Keratinocyte (primary cell): Measurements from ENCODE around the gene DGCR8. TPM values are rescaled to one million over a fixed set of nuclear protein-coding genes. Genes with fewer than 3 reads are reported as not detected.

Experiments used
- DNase-seq: peaks from one replicate; pipeline ENCODE4 v3.0.0-alpha.2; 2011; ENCODE audit warnings: low read depth, missing footprints, low spot score
- FAIRE-seq: peaks from 2 replicates; lab custom pipeline; 2011; peaks lifted over from hg19 to GRCh38; lab: Jason Lieb, UNC
- H2AFZ ChIP-seq: 2 replicates; pipeline ENCODE4 v1.6.0; 2012; ENCODE audit warnings: low read length, control low read depth, inconsistent platforms; ENCODE audit not compliant: control insufficient read depth
- H3K27ac ChIP-seq: 2 replicates; pipeline ENCODE4 v1.5.1; 2011; ENCODE audit warnings: low read length; ENCODE audit not compliant: control insufficient read depth, insufficient read depth
- H3K27me3 ChIP-seq: 3 replicates; pipeline ENCODE4 v1.6.0; 2011; ENCODE audit warnings: low read length; ENCODE audit not compliant: control insufficient read depth, insufficient read depth; ENCODE audit errors: extremely low read depth
- H3K36me3 ChIP-seq, 2 experiments: 2 replicates in 1 of 2; 3 replicates in 1 of 2; pipeline ENCODE4 v1.5.1; 2011; ENCODE audit warnings: low read length in 2 of 2, mild to moderate bottlenecking in 1 of 2; ENCODE audit not compliant: control insufficient read depth in 2 of 2, insufficient read depth in 2 of 2; ENCODE audit errors: extremely low read depth in 1 of 2
- H3K4me1 ChIP-seq: 3 replicates; pipeline ENCODE4 v1.5.1; 2011; ENCODE audit warnings: low read length; ENCODE audit not compliant: control insufficient read depth, insufficient read depth; ENCODE audit errors: extremely low read depth
- H3K4me2 ChIP-seq: 3 replicates; pipeline ENCODE4 v1.6.0; 2011; ENCODE audit warnings: low read depth, low read length; ENCODE audit not compliant: control insufficient read depth, insufficient read depth; ENCODE audit errors: extremely low read depth
- H3K4me3 ChIP-seq, 3 experiments: fragments of 200-600 bp in 1 of 3; sonication (generic) in 1 of 3; 2 replicates in 2 of 3; 3 replicates in 1 of 3; pipeline ENCODE4 v1.5.1; 2011 to 2016; ENCODE audit warnings: low read length in 3 of 3, mild to moderate bottlenecking in 3 of 3, control low read depth in 2 of 3, inconsistent platforms in 1 of 3, low read depth in 1 of 3, mixed read lengths in 1 of 3, mixed run types in 1 of 3, moderate library complexity in 1 of 3; ENCODE audit not compliant: control insufficient read depth in 2 of 3, insufficient read depth in 2 of 3; ENCODE audit errors: extremely low read depth in 1 of 3
- H3K79me2 ChIP-seq: 2 replicates; pipeline ENCODE4 v1.6.0; 2012; ENCODE audit warnings: low read length; ENCODE audit not compliant: control insufficient read depth, insufficient read depth
- H3K9ac ChIP-seq: 3 replicates; pipeline ENCODE4 v1.6.0; 2011; ENCODE audit warnings: low read length; ENCODE audit not compliant: control insufficient read depth, insufficient read depth; ENCODE audit errors: extremely low read depth
- H3K9me1 ChIP-seq: 3 replicates; pipeline ENCODE4 v1.6.0; 2011; ENCODE audit warnings: low read length; ENCODE audit not compliant: control insufficient read depth, insufficient read depth; ENCODE audit errors: extremely low read depth
- H3K9me3 ChIP-seq: 2 replicates; pipeline ENCODE4 v1.5.1; 2012; ENCODE audit warnings: low read depth, low read length; ENCODE audit not compliant: control insufficient read depth
- H4K20me1 ChIP-seq: 3 replicates; pipeline ENCODE4 v1.6.0; 2011; ENCODE audit warnings: low read length; ENCODE audit not compliant: control insufficient read depth, insufficient read depth; ENCODE audit errors: extremely low read depth
- CTCF ChIP-seq, 3 experiments: IDR thresholded peaks in 1 of 3; conservative IDR thresholded peaks in 1 of 3; optimal IDR thresholded peaks in 1 of 3; 2 replicates in 2 of 3; 3 replicates in 1 of 3; pipeline versions ENCODE3 to v1.5.1; 2011; ENCODE audit warnings: low read length in 3 of 3, mild to moderate bottlenecking in 3 of 3, moderate library complexity in 2 of 3, control low read depth in 1 of 3, inconsistent platforms in 1 of 3; ENCODE audit not compliant: insufficient read depth in 2 of 3; ENCODE audit errors: extremely low read depth in 1 of 3
- EZH2 ChIP-seq: IDR thresholded peaks from one replicate; pipeline ENCODE4 v1.6.1; 2012; ENCODE audit warnings: inconsistent platforms, mild to moderate bottlenecking, low read length, moderate library complexity
- dilution Hi-C: fragments of 300-500 bp; cut with MboI; formaldehyde crosslinking; loops from one replicate; pipeline ENCODE4 v1.7.0; 2020; ENCODE audit warnings: low sequenced_read_pairs; ENCODE audit not compliant: extremely low pct_ligation_motif_present
- polyA plus RNA-seq, 5 experiments: library from polyadenylated mRNA; depleted of rRNA in 3 of 5; stranded (reverse) in 3 of 5; stranded (forward) in 1 of 5; unstranded in 1 of 5; fragments of >200 nt; gene quantifications; 1 replicate in 1 of 5; 2 replicates in 3 of 5; 3 replicates in 1 of 5; pipeline versions ENCODE4 v1.2.1 to v1.2.3, GENCODE V29; 2011 to 2012; ENCODE audit warnings: missing spikeins in 2 of 5, low read depth in 1 of 5, low replicate concordance in 1 of 5

DGCR8 gene
- polyA plus RNA-seq, 1 donor (not counting 4 experiments of a cell fraction or from before 2014, with no cell fraction given) = 17.2 TPM

- no peak for TF ChIP-seq CTCF (optimal IDR thresholded peaks at IDR 0.05 in 1 of 3, IDR thresholded peaks at IDR 0.05 in 1 of 3, conservative IDR thresholded peaks at IDR 0.05 in 1 of 3; ENCODE audit: extremely low read depth in 1 of 3, insufficient read depth in 2 of 3, low read length in 3 of 3)
- no peak for TF ChIP-seq EZH2
- FAIRE-seq = no peak
- peaks cover 10 to 23% of the 10 kb centered on the region in 2 experiments for H3K36me3 ChIP-seq
Observed at GRCh38 chr22:20053407-20054033, 26.5 kb upstream of the DGCR8 start.

GRCh38 chr22:20054034-20054427 is 26.0 kb upstream of the DGCR8 start:
- FAIRE-seq = no peak
- H2AFZ ChIP-seq = no peak overlapping the region
- DNase-seq = no peak
- no peaks in the 10 kb centered on the region for H3K4me1 ChIP-seq
- H3K27ac ChIP-seq = no peak overlapping the region
- H3K36me3 ChIP-seq = peaks cover 10 to 23% of the 10 kb centered on the region in 2 experiments
- no peaks in the 10 kb centered on the region for H3K9me1 ChIP-seq
- dilution Hi-C loops = no loop called here
- no peak for TF ChIP-seq CTCF (optimal IDR thresholded peaks at IDR 0.05 in 1 of 3, IDR thresholded peaks at IDR 0.05 in 1 of 3, conservative IDR thresholded peaks at IDR 0.05 in 1 of 3; ENCODE audit: extremely low read depth in 1 of 3, insufficient read depth in 2 of 3, low read length in 3 of 3)
- no peak for TF ChIP-seq EZH2
- no peaks in the 10 kb centered on the region for H3K27me3 ChIP-seq
- H3K4me3 ChIP-seq = no peak overlapping the region
- no peak overlapping the region for H3K4me2 ChIP-seq
- no peaks in the 10 kb centered on the region for H3K79me2 ChIP-seq
- H3K9me3 ChIP-seq = no peaks in the 10 kb centered on the region
- no peaks in the 10 kb centered on the region for H4K20me1 ChIP-seq
- H3K9ac ChIP-seq = no peak overlapping the region

More at GRCh38 chr22:20053407-20054033, 26.5 kb upstream of the DGCR8 start:
- H3K79me2 ChIP-seq = no peaks in the 10 kb centered on the region
- no peak overlapping the region for H3K9ac ChIP-seq
- no peaks in the 10 kb centered on the region for H3K9me1 ChIP-seq
- no peak overlapping the region for H3K4me2 ChIP-seq
- no peak for DNase-seq
- H4K20me1 ChIP-seq = no peaks in the 10 kb centered on the region
- no peaks in the 10 kb centered on the region for H3K4me1 ChIP-seq
- no peak overlapping the region for H3K4me3 ChIP-seq
- dilution Hi-C loops = no loop called here
- H3K27me3 ChIP-seq = no peaks in the 10 kb centered on the region
- H2AFZ ChIP-seq = no peak overlapping the region
- no peak overlapping the region for H3K27ac ChIP-seq
- no peaks in the 10 kb centered on the region for H3K9me3 ChIP-seq
